Renal cortex interstitium (tissue), 11 donors: ENCODE data around the gene PPP1R16B. TPM values are rescaled to one million over a fixed set of nuclear protein-coding genes. Genes with fewer than 3 reads are reported as not detected.

Experiments
- DNase-seq, 11 donors: peaks; one replicate each; pipeline ENCODE4 v3.0.0-alpha.2; 2013; ENCODE audit warnings: low read depth in 9 of 11, low spot score in 4 of 11; ENCODE audit errors: extremely low read depth in 1 of 11
- polyA plus RNA-seq, 3 donors: library from polyadenylated mRNA; unstranded; fragments of 120-200 nt; gene quantifications; one replicate each; pipeline ENCODE4 v1.2.1, GENCODE V29; 2013; ENCODE audit not compliant: insufficient read length in 3 of 3

The PPP1R16B gene
- polyA plus RNA-seq, 3 donors = 7.4 to 8.1 (median 7.5) TPM

DNA sequence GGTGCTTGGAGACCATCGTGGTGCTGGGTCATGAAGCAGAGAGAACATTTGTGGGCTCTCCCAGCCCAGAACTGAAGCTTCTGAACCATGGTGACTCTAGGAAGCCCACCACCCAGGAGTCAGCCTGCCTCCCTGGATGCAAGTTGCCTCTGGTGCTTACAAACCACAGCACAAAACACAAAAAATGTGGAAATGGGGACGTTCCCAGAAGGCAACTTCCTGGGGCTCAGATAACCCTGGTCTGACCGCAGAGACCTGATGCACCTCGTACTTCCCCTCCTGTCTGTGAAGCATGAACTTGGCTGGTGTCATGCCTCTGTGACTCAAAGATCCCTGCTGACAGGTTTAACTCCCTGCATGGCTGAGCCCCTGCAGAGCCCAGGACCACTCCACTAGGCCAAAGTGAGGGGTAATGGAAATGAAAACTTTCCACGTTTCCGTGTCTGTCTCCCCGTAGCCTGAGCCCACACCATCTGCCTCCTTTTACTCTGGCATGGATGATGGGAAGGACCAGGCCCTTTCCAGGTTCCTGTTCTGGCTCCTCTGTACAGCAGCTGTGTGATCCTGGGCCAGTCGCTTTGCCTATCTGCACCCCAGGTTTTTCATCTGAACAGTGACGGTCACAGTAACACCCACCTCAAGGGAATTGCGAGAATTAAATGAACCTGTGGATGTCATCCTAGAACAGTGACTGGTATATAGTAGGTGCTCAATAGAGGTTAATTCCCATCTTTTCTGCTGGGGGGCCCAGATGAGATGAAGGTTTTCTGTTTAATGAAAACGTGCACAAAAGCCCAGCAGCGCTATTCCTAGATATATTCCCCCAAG is 57.7 kb downstream of the PPP1R16B start:
- no peak for DNase-seq

DNA sequence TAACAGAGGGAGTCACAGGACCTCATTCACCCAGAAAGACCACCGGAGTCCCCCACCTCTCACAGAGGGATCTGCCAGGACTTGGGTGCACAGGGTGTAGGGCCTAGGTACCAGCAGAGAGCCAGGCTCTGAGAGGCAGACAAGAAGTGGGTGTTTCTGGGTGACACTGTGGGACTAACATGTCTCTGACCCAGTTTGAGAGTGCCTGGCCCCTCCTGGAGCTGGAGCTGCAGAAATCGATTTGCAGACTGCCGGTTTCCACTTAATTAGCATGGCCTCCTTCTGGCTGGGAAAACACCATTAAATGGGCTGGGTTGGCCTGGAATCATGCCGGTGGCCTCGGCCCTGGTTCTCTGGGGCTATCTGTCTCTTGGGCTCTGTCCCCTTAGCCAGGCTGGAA is 59.2 kb downstream of the PPP1R16B start:
- no peak for DNase-seq

DNA sequence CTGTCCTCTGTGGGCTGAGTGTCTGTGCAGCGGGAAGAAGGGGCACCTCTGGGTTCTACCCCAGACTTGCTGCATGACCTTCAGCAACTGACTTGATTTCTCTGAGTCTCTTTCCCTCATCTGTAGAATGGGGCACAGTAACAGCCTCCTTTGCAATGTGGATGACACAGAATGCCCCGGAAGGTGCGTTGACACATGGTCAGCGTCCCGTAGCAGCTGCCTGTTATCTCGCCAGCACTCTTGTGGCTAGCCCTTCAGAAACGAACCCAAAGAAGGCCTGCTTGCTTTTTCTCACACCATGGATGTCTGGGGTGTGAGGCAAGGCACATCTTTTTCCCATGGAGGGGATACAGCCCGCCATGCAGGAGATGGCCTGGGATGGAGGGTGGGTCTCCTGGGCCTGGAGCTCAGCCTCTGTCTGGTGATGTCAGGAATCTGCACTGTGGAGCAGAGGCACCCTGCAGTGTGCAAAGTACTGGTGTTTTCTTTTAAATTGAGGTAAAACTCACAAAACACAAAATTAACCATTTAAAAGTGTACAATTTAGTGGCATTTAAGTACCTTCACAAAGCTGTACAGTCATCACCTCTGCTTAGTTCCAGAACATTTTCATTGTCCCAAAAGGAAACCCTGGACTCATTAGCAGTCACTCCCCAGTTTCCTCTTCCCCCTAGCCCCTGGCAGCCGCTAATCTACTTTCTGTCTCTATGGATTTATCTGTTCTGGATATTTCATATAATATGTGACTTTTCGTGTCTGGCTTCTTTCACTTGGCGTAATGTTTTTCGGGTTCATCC is 61.0 kb downstream of the PPP1R16B start:
- no peak for DNase-seq

- DNase-seq = no peak
Observed at GRCh38 chr20:38867062-38867359, 61.5 kb downstream of the PPP1R16B start.

DNA sequence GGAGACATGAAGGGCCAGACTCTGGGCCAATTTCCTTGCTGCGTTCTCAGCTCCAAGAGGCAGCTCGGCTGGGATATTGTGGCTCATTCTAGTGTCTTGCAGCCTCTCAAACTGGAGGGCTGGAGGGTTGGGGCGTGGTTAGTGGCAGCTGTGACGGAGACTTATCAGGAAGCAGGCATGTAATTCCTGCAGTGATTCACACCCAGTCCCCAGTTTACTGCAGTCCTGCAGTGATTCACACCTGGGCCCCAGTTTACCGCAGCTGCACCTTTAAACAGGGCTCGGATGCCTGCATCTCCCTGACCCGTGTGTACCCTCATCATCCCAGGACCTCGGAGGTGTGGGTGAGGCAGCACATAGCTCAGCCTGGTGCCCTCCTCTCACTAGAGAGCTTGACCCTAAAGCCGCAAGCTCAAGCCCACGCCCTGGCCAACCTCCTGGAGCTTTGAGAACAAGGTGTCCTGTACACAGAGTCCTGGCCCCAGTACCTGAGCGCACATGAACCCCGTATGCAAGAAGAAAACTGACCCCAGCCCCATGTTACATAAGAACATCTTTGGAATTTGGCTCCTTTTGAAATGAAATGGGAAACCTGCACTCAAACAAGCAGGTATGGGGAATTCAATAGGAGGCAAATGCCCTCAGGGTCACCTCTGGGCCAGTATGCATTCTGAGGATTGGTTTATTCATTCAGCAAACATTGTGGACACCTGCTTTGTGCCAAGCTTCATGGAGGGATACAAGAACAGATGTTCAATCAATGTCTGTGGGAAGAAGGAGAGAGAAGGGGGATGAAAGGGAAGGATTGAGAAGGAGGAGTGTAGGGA is 65.4 kb downstream of the PPP1R16B start:
- DNase-seq = no peak

DNA sequence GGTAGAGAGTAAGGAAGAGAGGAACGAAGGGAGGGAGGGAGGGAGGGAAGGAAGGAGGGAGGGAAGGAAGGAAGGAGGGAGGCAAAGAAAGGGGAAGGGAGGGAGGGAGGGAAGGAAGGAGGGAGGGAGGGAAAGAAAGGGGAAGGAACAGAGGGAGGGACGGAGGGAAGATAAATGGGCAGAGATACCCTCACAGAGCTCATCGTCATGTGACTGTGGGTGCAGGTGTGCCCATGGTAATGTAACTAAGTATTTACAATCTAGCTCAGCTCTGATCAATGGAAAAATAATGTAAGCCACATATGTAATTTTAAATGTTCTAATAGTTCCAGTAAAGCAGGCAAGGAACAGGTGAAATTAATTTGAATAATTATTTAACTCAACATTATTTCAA is 66.1 kb downstream of the PPP1R16B start:
- DNase-seq = no peak

- DNase-seq = no peak
Observed at GRCh38 chr20:38872036-38872435, 66.5 kb downstream of the PPP1R16B start.

DNA sequence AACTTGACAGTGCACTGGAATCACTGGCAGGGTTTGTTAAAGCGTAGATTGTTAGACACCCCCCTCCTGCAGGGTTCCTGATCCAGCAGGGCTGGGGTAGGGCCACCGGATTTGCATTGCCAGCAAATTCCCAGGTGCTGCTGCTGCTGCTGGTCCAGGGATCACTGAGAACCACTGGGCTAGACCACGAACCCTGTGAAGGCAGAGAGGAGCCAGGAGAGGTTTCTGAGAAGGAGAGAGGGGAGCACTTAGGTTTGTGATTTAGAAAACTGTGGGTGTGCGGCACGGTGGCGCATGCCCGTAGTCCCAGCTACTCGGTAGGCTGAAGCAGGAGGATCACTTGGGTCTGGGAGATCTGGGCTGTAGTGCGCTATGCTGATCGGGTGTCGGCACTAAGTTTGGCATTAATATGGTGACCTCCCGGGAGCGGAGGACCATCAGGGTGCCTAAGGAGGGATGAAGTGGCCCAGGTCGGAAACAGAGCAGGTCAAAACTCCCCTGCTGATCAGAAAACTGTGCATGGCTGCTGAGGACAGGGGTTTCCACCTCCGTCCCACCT is 67.1 kb downstream of the PPP1R16B start:
- DNase-seq = no peak

DNA sequence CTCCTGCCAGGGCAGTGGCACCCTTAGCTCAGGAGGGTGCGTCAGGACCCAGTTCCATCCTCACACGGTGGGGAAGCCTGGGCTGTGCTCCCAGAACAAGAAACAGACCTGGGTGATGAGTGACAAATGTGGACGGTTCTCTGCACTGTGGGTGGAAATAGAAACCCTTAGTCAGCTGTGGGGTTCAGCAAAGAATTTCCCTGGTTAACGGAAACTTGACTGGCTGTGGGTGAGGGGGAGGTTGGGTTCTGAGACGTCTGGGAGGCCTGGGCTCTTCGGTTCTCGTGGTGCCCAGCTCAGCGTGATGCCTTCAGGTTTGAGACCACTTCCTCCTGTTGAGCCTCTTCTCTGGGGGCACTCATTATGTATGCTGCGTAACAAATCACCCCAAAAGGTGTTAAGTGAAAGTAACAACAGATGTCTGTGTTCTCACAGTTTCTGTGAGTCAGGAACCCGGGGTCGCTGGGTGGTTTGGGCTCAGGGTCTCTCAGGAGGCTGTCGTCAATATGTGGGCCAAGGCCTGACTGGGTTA is 67.6 kb downstream of the PPP1R16B start:
- no peak for DNase-seq

DNA sequence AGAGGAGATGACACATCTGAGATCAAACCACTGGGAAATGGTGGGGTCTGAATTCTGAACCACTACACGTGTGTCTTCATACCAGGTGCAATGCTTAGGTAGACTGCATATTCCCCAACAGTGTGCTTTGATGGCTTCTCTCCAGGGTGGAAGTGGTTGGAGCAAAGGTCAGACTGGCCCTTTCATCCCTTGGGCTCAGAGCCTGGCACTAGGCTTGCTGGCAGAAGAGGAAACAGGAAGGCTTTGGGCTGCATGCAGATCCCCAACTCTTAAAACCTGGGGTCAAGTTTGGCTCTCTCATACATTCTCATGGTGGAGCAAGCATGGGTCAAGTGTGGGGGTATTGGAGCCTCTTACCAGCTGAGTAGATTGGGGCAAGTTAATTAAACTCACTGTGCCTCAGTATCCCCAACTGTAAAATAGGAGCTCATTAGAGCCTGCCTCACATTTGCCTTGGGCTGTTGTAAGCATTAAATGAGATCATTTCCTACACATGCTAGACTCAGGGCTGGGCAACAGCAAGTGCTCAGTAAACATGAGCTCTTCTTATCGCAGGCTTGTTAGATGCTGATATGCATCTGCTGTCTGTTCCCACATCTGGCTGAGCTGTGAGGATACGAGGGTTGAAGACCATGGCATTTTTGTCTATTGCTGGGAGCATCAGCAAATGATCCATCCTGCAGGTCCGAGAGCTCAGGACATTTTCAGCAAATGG is 69.1 kb downstream of the PPP1R16B start:
- no peak for DNase-seq

GRCh38 chr20:38875175-38875993 is 69.9 kb downstream of the PPP1R16B start:
- DNase-seq = no peak

GRCh38 chr20:38877483-38877882 is 72.0 kb downstream of the PPP1R16B start:
- no peak for DNase-seq

- DNase-seq = peak in 8 of 11 donors; percentile 15 to 53 (median 45)
Observed at GRCh38 chr20:38878866-38879265, 73.4 kb downstream of the PPP1R16B start.

DNA sequence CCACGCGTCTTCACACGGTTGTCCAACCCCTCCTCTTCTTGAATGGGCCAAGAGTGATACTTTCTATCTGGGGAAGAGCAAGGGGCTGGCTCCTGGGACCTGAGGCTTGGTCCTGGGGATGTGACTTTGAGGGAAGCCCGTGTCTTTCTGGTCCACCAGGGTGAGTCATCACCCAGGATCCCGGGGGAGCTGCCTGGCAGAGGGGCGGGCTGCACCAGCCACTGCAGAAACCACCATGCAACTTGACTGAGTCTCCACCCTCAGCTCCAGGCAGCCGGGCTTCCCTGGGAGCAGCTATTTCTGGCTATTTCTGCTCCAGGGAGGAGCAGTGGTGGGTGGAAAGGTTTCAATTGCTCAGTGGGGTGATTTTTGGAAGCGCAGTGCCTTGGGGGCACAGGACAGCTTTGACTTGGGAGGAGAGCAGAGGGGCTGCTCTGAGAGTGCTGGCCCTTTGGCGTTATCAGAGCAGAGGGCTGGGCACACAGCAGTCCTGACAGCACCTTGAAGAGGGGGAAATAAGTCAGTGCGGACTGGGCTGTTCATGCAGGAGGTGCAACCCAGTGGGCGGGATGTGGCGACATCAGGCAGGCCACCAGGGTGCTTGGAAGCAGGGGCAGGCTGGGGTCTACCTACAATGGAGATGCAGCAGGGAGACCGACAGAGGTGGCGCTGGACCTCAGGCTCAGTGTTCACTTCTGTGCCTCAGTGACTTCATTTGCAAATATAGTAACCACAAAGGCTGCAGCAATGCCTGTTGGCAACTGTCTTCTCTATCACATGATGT is 75.6 kb downstream of the PPP1R16B start:
- no peak for DNase-seq

- no peak for DNase-seq
Observed at GRCh38 chr20:38881806-38882440, 76.4 kb downstream of the PPP1R16B start.

DNA sequence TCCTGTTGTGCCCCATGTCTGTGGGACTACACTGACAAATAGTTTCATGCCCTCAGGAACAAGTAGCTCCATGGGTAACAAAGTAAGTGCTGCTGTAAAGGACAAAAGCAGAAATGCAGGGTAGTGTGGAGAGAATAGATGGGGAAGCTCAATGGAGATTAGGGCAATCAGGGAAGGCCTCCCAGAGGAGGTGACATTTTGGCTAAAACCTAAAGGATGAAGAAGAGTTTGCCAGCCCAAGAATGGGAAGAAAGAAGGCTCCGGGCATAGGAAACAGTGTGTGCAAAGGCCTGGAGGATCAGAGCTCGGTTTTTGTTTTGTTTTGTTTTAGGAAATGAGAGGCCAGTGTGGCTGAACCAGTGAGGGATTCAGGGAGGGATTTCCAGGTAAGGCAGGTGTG is 77.1 kb downstream of the PPP1R16B start:
- DNase-seq = no peak
